Measurements from ENCODE around the gene PWWP2B.
A peak's percentile ranks its signal among the peaks of the same experiment; 100 is the strongest.

PWWP2B gene

GRCh38 chr10:132403511-132404168 is 6.6 kb downstream of the PWWP2B start:
- Histone ChIP-seq H3K36me3 (ENCODE audit: low read depth) (peaks cover 17% of the 10 kb centered on the region), H3K9me3 (ENCODE audit: severe bottlenecking) (no peaks in the 10 kb centered on the region), H3K4me3 (ENCODE audit: severe bottlenecking) (no peak overlapping the region), H3K27ac (ENCODE audit: poor library complexity, severe bottlenecking) (peak overlapping the region; percentile 22), H3K27me3 (ENCODE audit: insufficient read depth, poor library complexity, severe bottlenecking) (no peaks in the 10 kb centered on the region), H3K4me1 (ENCODE audit: insufficient read depth, poor library complexity, severe bottlenecking) (peaks cover 25% of the 10 kb centered on the region)
- DNase-seq (ENCODE audit: low spot score) (no peak), ATAC-seq (ENCODE audit: low read depth) (peak; percentile 63)
- TF ChIP-seq CTCF (IDR thresholded peaks at IDR 0.05; ENCODE audit: poor library complexity, severe bottlenecking), result no peak

- Histone ChIP-seq H3K27me3 (ENCODE audit: insufficient read depth, poor library complexity, severe bottlenecking) (no peaks in the 10 kb centered on the region), H3K36me3 (ENCODE audit: low read depth) (peaks cover 17% of the 10 kb centered on the region), H3K9me3 (ENCODE audit: severe bottlenecking) (no peaks in the 10 kb centered on the region), H3K27ac (ENCODE audit: poor library complexity, severe bottlenecking) (peak overlapping the region; percentile 22), H3K4me1 (ENCODE audit: insufficient read depth, poor library complexity, severe bottlenecking) (peaks cover 27% of the 10 kb centered on the region), H3K4me3 (ENCODE audit: severe bottlenecking) (no peak overlapping the region)
- ATAC-seq (ENCODE audit: low read depth) (no peak), DNase-seq (ENCODE audit: low spot score) (no peak)
- no peak for TF ChIP-seq CTCF (IDR thresholded peaks at IDR 0.05; ENCODE audit: poor library complexity, severe bottlenecking)
Observed at GRCh38 chr10:132404169-132404880, 7.3 kb downstream of the PWWP2B start.

- Histone ChIP-seq H3K36me3 (ENCODE audit: low read depth) (peaks cover 17% of the 10 kb centered on the region), H3K27me3 (ENCODE audit: insufficient read depth, poor library complexity, severe bottlenecking) (no peaks in the 10 kb centered on the region), H3K4me1 (ENCODE audit: insufficient read depth, poor library complexity, severe bottlenecking) (peaks cover 27% of the 10 kb centered on the region), H3K27ac (ENCODE audit: poor library complexity, severe bottlenecking) (no peak overlapping the region), H3K4me3 (ENCODE audit: severe bottlenecking) (no peak overlapping the region), H3K9me3 (ENCODE audit: severe bottlenecking) (no peaks in the 10 kb centered on the region)
- TF ChIP-seq CTCF (IDR thresholded peaks at IDR 0.05; ENCODE audit: poor library complexity, severe bottlenecking), result no peak
- ATAC-seq (ENCODE audit: low read depth) (no peak), DNase-seq (ENCODE audit: low spot score) (no peak)
Observed at GRCh38 chr10:132404911-132405462, 8.0 kb downstream of the PWWP2B start.

GRCh38 chr10:132405463-132405991 is 8.5 kb downstream of the PWWP2B start:
- Histone ChIP-seq H3K27ac (ENCODE audit: poor library complexity, severe bottlenecking) (no peak overlapping the region), H3K4me1 (ENCODE audit: insufficient read depth, poor library complexity, severe bottlenecking) (peaks cover 27% of the 10 kb centered on the region), H3K27me3 (ENCODE audit: insufficient read depth, poor library complexity, severe bottlenecking) (no peaks in the 10 kb centered on the region), H3K9me3 (ENCODE audit: severe bottlenecking) (no peaks in the 10 kb centered on the region), H3K4me3 (ENCODE audit: severe bottlenecking) (no peak overlapping the region), H3K36me3 (ENCODE audit: low read depth) (peaks cover 17% of the 10 kb centered on the region)
- TF ChIP-seq CTCF (IDR thresholded peaks at IDR 0.05; ENCODE audit: poor library complexity, severe bottlenecking), result no peak
- ATAC-seq (ENCODE audit: low read depth) (no peak), DNase-seq (ENCODE audit: low spot score) (no peak)

All from RWPE2 (cell line).